Uterus (tissue), 2 donors: ENCODE measurements around the gene EXOC6.

Source experiments
- CTCF ChIP-seq, 4 experiments: fragments of 200-600 bp in 2 of 4; fragments of 450-650 bp in 2 of 4; sonication (generic) in 2 of 4; IDR thresholded peaks; one replicate each; pipeline ENCODE4 v1.5.1; 2016 to 2019; ENCODE audit warnings: antibody characterized with exemption in 4 of 4, mild to moderate bottlenecking in 2 of 4, moderate library complexity in 1 of 4
- POLR2A ChIP-seq, 2 donors: fragments of 450-650 bp; IDR thresholded peaks; one replicate each; pipeline ENCODE4 v1.6.1; 2016; ENCODE audit warnings: antibody characterized with exemption in 2 of 2, mild to moderate bottlenecking in 1 of 2, moderate library complexity in 1 of 2

- TF ChIP-seq CTCF (IDR thresholded peaks at IDR 0.05) = no peak
- no peak for TF ChIP-seq POLR2A (IDR thresholded peaks at IDR 0.05)
These were observed 48.8 kb upstream of the EXOC6 start for GRCh38 chr10:92799568-92799967.
